Smooth muscle cell (in vitro differentiated cells): ENCODE data around the gene C1QTNF5. TPM values are rescaled to one million over a fixed set of nuclear protein-coding genes. Genes with fewer than 3 reads are reported as not detected.

ENCODE experiments used
- DNase-seq: peaks from one replicate; lab custom pipeline; 2025; ENCODE audit not compliant: unreplicated experiment; lab: John Stamatoyannopoulos, UW
- H2AFZ ChIP-seq: fragments of 200-600 bp; sonication (generic); 2 replicates; pipeline ENCODE4 v1.6.0; 2016; ENCODE audit warnings: antibody characterized with exemption, low read depth, mild to moderate bottlenecking
- H3F3A ChIP-seq: fragments of 200-600 bp; sonication (generic); 2 replicates; pipeline ENCODE4 v1.6.0; 2017; ENCODE audit warnings: antibody characterized with exemption, low read depth
- H3K27ac ChIP-seq: fragments of 200-600 bp; sonication (generic); 2 replicates; pipeline ENCODE4 v1.5.1; 2016; ENCODE audit warnings: low read depth, mild to moderate bottlenecking
- H3K27me3 ChIP-seq: fragments of 200-600 bp; sonication (generic); 2 replicates; pipeline ENCODE4 v1.6.1; 2016; ENCODE audit warnings: low read depth, mild to moderate bottlenecking
- H3K36me3 ChIP-seq: fragments of 200-600 bp; sonication (generic); 2 replicates; pipeline ENCODE4 v1.5.1; 2016; ENCODE audit warnings: low read depth
- H3K4me1 ChIP-seq: fragments of 200-600 bp; sonication (generic); 2 replicates; pipeline ENCODE4 v1.5.1; 2016; ENCODE audit warnings: low read depth
- H3K4me2 ChIP-seq: fragments of 200-600 bp; sonication (generic); 2 replicates; pipeline ENCODE4 v1.6.0; 2016; ENCODE audit warnings: mild to moderate bottlenecking
- H3K4me3 ChIP-seq: fragments of 200-600 bp; sonication (generic); 2 replicates; pipeline ENCODE4 v1.5.1; 2016; ENCODE audit warnings: mild to moderate bottlenecking
- H3K79me2 ChIP-seq: fragments of 200-600 bp; sonication (generic); 2 replicates; pipeline ENCODE4 v1.6.0; 2016; ENCODE audit warnings: low read depth, mild to moderate bottlenecking
- H3K9ac ChIP-seq: fragments of 200-600 bp; sonication (generic); 2 replicates; pipeline ENCODE4 v1.6.0; 2016; ENCODE audit warnings: low read depth
- H3K9me3 ChIP-seq: fragments of 200-600 bp; sonication (generic); replicated peaks from 2 replicates; pipeline ENCODE4 v1.5.1; 2016; ENCODE audit warnings: low read depth
- H4K20me1 ChIP-seq: fragments of 200-600 bp; sonication (generic); 2 replicates; pipeline ENCODE4 v1.6.0; 2016; ENCODE audit warnings: low read depth
- CTCF ChIP-seq: fragments of 200-600 bp; sonication (generic); IDR thresholded peaks from 2 replicates; pipeline ENCODE4 v1.5.1; 2017; ENCODE audit warnings: borderline replicate concordance, mild to moderate bottlenecking, antibody characterized with exemption; ENCODE audit not compliant: insufficient read depth, poor library complexity, severe bottlenecking
- WGBS: methylation state at CpG from one replicate; pipeline ENCODE4 v1.1.7; 2016; ENCODE audit warnings: low lambda C conversion rate; 5-methylcytosine and 5-hydroxymethylcytosine counted together
- polyA plus RNA-seq: library from polyadenylated mRNA; unstranded; fragments of >200 nt; fragmentation: Nextera tagmentation; extraction: Ambion mirVana; gene quantifications from 2 replicates; pipeline ENCODE4 v1.2.1, GENCODE V29; 2016
- total RNA-seq: library from RNA; depleted of rRNA; stranded (reverse); fragments of >200 nt; gene quantifications from 2 replicates; pipeline ENCODE4 v1.2.3, GENCODE V29; 2014

Gene C1QTNF5
- total and polyA plus RNA-seq, 2 experiments from 2014 or later, result 7.0 to 7.2 TPM

GRCh38 chr11:119359365-119360214 is 18.9 kb upstream of the C1QTNF5 start:
- no peak overlapping the region for H3K27ac ChIP-seq
- H3K4me2 ChIP-seq, result no peak overlapping the region
- 89% methylated on average over 10 of the region's 10 CpGs for WGBS
- peaks cover 32% of the 10 kb centered on the region for H3K4me1 ChIP-seq
- peaks cover 4% of the 10 kb centered on the region for H3F3A ChIP-seq
- TF ChIP-seq CTCF, result no peak
- no peak overlapping the region for H2AFZ ChIP-seq
- DNase-seq, result no peak
- H3K79me2 ChIP-seq, result no peaks in the 10 kb centered on the region
- H3K27me3 ChIP-seq, result no peaks in the 10 kb centered on the region
- no peak overlapping the region for H3K4me3 ChIP-seq
- no peak overlapping the region for H3K9ac ChIP-seq
- H3K36me3 ChIP-seq, result no peaks in the 10 kb centered on the region
- no peaks in the 10 kb centered on the region for H4K20me1 ChIP-seq
- H3K9me3 ChIP-seq, result no peaks in the 10 kb centered on the region

DNA sequence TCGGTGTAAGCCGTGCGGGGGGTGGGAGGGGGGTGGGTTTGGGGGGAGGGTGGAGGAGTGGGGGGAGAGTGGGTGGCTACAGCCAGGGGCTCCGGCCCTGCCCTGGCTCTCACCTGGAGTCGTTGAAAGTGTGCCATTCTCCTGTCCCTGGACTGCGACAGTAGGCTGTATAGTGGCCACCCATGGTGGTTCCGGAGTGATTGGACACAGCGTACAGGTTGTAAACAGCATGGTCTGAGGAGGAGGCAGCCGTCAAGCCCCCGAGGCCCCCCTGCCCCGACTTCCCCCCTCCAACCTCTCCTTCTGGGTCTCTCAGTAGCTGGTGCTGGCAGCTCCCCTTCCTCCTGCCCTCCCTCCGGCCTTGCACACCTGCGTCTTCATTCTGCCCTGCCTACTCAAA is 16.4 kb upstream of the C1QTNF5 start:
- DNase-seq, result no peak
- no peaks in the 10 kb centered on the region for H3K27me3 ChIP-seq
- H3K4me2 ChIP-seq, result peak overlapping the region; percentile 100
- H3K4me1 ChIP-seq, result peaks cover 29% of the 10 kb centered on the region
- peak overlapping the region; percentile 79 for H3K4me3 ChIP-seq
- no peak overlapping the region for H3K9ac ChIP-seq
- no peaks in the 10 kb centered on the region for H3F3A ChIP-seq
- 77% methylated on average over 7 of the region's 13 CpGs for WGBS
- no peaks in the 10 kb centered on the region for H4K20me1 ChIP-seq
- no peaks in the 10 kb centered on the region for H3K9me3 ChIP-seq
- H3K36me3 ChIP-seq, result no peaks in the 10 kb centered on the region
- no peak overlapping the region for H3K27ac ChIP-seq
- no peaks in the 10 kb centered on the region for H3K79me2 ChIP-seq
- no peak for TF ChIP-seq CTCF
- H2AFZ ChIP-seq, result no peak overlapping the region

- peak overlapping the region; percentile 100 for H2AFZ ChIP-seq
- no peaks in the 10 kb centered on the region for H3K9me3 ChIP-seq
- H3F3A ChIP-seq, result no peaks in the 10 kb centered on the region
- H3K79me2 ChIP-seq, result no peaks in the 10 kb centered on the region
- H3K27ac ChIP-seq, result no peak overlapping the region
- no peaks in the 10 kb centered on the region for H3K27me3 ChIP-seq
- WGBS, result 1% methylated on average over 49 of the region's 54 CpGs
- H3K4me1 ChIP-seq, result peaks cover 23% of the 10 kb centered on the region
- no peaks in the 10 kb centered on the region for H3K36me3 ChIP-seq
- H3K9ac ChIP-seq, result peak overlapping the region; percentile 78
- DNase-seq, result peak; percentile 49
- no peaks in the 10 kb centered on the region for H4K20me1 ChIP-seq
- TF ChIP-seq CTCF, result peak; percentile 85
- peak overlapping the region; percentile 79 for H3K4me3 ChIP-seq
- peak overlapping the region; percentile 100 for H3K4me2 ChIP-seq
Measured at GRCh38 chr11:119356349-119357031, 15.8 kb upstream of the C1QTNF5 start.
